ENCODE data around the gene GALNTL6. TPM values are rescaled to one million over a fixed set of nuclear protein-coding genes. Genes with fewer than 3 reads are reported as not detected.

The GALNTL6 gene
- total and polyA plus RNA-seq, 9 of the 15 experiments (the other 6 are each of a cell fraction or from before 2014, with no cell fraction given): 0.18 to 0.50 (median 0.29) TPM

GRCh38 chr4:172155838-172156345, 342.7 kb downstream of the GALNTL6 start (continued):
- TF ChIP-seq AFF4 (CRISPR knock-in tag; IDR thresholded peaks at IDR 0.05) (no peak), SETDB1 (IDR thresholded peaks at IDR 0.05; ENCODE audit: low read length) (no peak), PHF8 (IDR thresholded peaks at IDR 0.05; ENCODE audit: borderline replicate concordance, low read length) (peak; percentile 41), ZNF668 (CRISPR knock-in tag; IDR thresholded peaks at IDR 0.05) (no peak), RUNX1 (IDR thresholded peaks at IDR 0.05; ENCODE audit: low read depth) (no peak), E2F3 (CRISPR knock-in tag; IDR thresholded peaks at IDR 0.05) (no peak), FOXA3 (CRISPR knock-in tag; conservative IDR thresholded peaks at IDR 0.05 in 1 of 2, IDR thresholded peaks at IDR 0.05 in 1 of 2) (peak; percentile 59 to 74; a peak in 3 of 4 replicates), ZC3H8 (IDR thresholded peaks at IDR 0.05) (no peak), ZNF696 (CRISPR knock-in tag; conservative IDR thresholded peaks at IDR 0.05) (no peak), MCM3 (IDR thresholded peaks at IDR 0.05) (no peak), CBX2 (IDR thresholded peaks at IDR 0.05; ENCODE audit: insufficient read depth, low read length, poor library complexity, severe bottlenecking) (no peak), ZNF282 (CRISPR knock-in tag; IDR thresholded peaks at IDR 0.05) (no peak), RBM25 (IDR thresholded peaks at IDR 0.05; ENCODE audit: low read depth, low read length, severe bottlenecking) (no peak), ZNF830 (CRISPR knock-in tag; IDR thresholded peaks at IDR 0.05) (no peak), HEY1 (CRISPR knock-in tag; IDR thresholded peaks at IDR 0.05; ENCODE audit: borderline replicate concordance) (no peak), SAFB (IDR thresholded peaks at IDR 0.05; ENCODE audit: borderline replicate concordance, low read depth, low read length) (no peak), TBL1XR1 (IDR thresholded peaks at IDR 0.05; ENCODE audit: low read length in 2 of 2) (no peak; a peak in 1 of 4 replicates), ZNF217 (CRISPR knock-in tag; IDR thresholded peaks at IDR 0.05) (no peak), STAT5B (CRISPR knock-in tag; IDR thresholded peaks at IDR 0.05) (no peak), TCF7L2 (IDR thresholded peaks at IDR 0.05; ENCODE audit: low read depth, low read length) (peak; percentile 29; the same call in 1 of the 2 replicates), JUN (IDR thresholded peaks at IDR 0.05; ENCODE audit: borderline replicate concordance, low read depth, low read length) (peak; percentile 19; the same call in 1 of the 2 replicates), JUN (CRISPR knock-in tag; IDR thresholded peaks at IDR 0.05; ENCODE audit: borderline replicate concordance) (no peak), ZBTB43 (CRISPR knock-in tag; IDR thresholded peaks at IDR 0.05) (no peak), ZNF699 (CRISPR knock-in tag; IDR thresholded peaks at IDR 0.05; ENCODE audit: insufficient replicate concordance) (no peak), PURB (CRISPR knock-in tag; IDR thresholded peaks at IDR 0.05; ENCODE audit: low read depth) (no peak)

Data from K562 (cell line).